ENCODE results near the gene GAS6.

- TF ChIP-seq CTCF (conservative IDR thresholded peaks at IDR 0.05; ENCODE audit: low read depth, low read length) (no peak), EZH2 (IDR thresholded peaks at IDR 0.05; ENCODE audit: low read length, unreplicated experiment) (no peak), EZH2phosphoT487 (IDR thresholded peaks at IDR 0.05; ENCODE audit: borderline replicate concordance, low read length) (no peak)
These were observed 42.1 kb upstream of the GAS6 start for GRCh38 chr13:113905942-113906341.
